Mesothelial cell of epicardium (in vitro differentiated cells): ENCODE results near the gene THEMIS2. TPM values are rescaled to one million over a fixed set of nuclear protein-coding genes. Genes with fewer than 3 reads are reported as not detected.

Experiments
- DNase-seq, 2 experiments: peaks; one replicate each; pipeline ENCODE4 v3.0.0; 2021; ENCODE audit warnings: low spot score in 2 of 2; ENCODE audit not compliant: unreplicated experiment in 2 of 2
- H3K27ac Mint-ChIP-seq: 2 replicates; pipeline ENCODE4 v1.8.0; 2021; ENCODE audit warnings: mixed read lengths
- H3K27me3 Mint-ChIP-seq: 2 replicates; pipeline ENCODE4 v1.8.0; 2021; ENCODE audit warnings: low read depth, mixed read lengths
- H3K36me3 Mint-ChIP-seq: 2 replicates; pipeline ENCODE4 v1.8.0; 2021; ENCODE audit warnings: mixed read lengths
- H3K4me1 Mint-ChIP-seq: 2 replicates; pipeline ENCODE4 v1.8.0; 2021; ENCODE audit warnings: mixed read lengths
- H3K4me3 Mint-ChIP-seq: 2 replicates; pipeline ENCODE4 v1.8.0; 2021; ENCODE audit warnings: mild to moderate bottlenecking, moderate library complexity, mixed read lengths
- H3K9me3 Mint-ChIP-seq: 2 replicates; pipeline ENCODE4 v1.8.0; 2021; ENCODE audit warnings: mixed read lengths
- total RNA-seq: library from RNA; stranded (reverse); gene quantifications from 3 replicates; pipeline ENCODE4 v1.2.1, GENCODE V29; 2021
- TF ChIP-seq, protein P1 (sequence below): fragments of 200-600 bp; sonication (generic); IDR thresholded peaks from one replicate; pipeline ENCODE4 v1.5.0; 2021; ENCODE audit warnings: antibody characterized with exemption; ENCODE audit not compliant: unreplicated experiment

The THEMIS2 gene
- total RNA-seq, 1 donor from 2014 or later: 0.63 TPM

DNA sequence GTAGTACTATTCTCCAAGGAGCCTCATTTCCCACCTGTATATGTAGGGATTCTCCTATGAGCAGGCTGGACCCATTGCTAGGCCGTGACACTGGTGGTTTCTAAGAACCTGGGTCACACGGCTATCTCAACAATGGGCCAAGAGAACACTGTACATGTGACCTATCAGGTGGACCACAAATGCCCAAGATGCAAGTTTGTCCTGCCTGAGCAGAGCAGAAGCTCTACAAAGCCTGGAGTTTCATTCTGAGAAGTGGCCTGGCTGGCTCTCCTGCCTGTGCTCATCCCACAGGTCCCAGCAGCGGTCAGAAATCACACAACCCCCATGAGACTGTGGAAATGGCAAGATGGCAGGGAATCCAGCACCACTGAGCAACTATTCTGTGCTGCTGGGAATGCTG lies 17.2 kb downstream of the THEMIS2 start:
- Mint-ChIP-seq H3K27me3 (no peaks in the 10 kb centered on the region), H3K4me1 (no peaks in the 10 kb centered on the region), H3K9me3 (no peaks in the 10 kb centered on the region), H3K4me3 (no peak overlapping the region), H3K27ac (no peak overlapping the region), H3K36me3 (peaks cover 23% of the 10 kb centered on the region)
- no peak for DNase-seq
- TF ChIP-seq, protein P1, sequence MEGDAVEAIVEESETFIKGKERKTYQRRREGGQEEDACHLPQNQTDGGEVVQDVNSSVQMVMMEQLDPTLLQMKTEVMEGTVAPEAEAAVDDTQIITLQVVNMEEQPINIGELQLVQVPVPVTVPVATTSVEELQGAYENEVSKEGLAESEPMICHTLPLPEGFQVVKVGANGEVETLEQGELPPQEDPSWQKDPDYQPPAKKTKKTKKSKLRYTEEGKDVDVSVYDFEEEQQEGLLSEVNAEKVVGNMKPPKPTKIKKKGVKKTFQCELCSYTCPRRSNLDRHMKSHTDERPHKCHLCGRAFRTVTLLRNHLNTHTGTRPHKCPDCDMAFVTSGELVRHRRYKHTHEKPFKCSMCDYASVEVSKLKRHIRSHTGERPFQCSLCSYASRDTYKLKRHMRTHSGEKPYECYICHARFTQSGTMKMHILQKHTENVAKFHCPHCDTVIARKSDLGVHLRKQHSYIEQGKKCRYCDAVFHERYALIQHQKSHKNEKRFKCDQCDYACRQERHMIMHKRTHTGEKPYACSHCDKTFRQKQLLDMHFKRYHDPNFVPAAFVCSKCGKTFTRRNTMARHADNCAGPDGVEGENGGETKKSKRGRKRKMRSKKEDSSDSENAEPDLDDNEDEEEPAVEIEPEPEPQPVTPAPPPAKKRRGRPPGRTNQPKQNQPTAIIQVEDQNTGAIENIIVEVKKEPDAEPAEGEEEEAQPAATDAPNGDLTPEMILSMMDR: no peak

DNA sequence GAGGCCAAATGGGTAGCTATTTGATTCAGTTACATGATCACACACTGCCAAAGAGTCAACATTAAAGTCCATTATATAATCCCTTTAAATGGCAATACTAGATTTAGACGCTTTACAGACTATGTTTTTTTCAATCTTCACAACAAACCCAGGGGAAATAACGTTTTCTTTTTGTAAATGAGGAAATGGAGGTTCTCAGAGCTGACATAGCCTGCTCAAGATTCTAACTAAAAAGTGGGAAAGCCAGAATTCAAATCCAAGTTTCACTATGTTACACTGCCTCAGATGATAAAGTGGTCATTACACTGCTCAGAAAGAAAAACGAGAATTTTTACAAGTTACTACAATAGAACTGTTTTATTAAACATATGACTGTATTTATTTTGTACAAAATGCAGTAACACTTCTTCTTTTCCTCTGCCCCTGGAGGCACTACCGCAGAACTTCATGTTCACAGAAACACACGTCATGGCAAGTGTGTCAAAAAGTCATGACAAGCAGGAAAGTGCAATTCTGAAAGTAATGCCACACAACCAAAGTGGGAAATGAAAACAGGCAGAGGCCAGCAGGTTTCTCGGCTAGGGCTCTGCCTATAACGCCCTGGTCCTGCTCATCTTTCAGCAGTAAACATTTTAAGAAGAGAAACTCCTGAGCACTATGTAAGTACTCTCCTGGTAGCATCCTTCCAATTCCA lies 19.0 kb downstream of the THEMIS2 start:
- TF ChIP-seq, protein P1: no peak
- H3K4me3 Mint-ChIP-seq: no peak overlapping the region
- DNase-seq: no peak
- no peaks in the 10 kb centered on the region for H3K9me3 Mint-ChIP-seq
- H3K4me1 Mint-ChIP-seq: no peaks in the 10 kb centered on the region
- H3K36me3 Mint-ChIP-seq: peaks cover 33% of the 10 kb centered on the region
- H3K27ac Mint-ChIP-seq: no peak overlapping the region
- H3K27me3 Mint-ChIP-seq: no peaks in the 10 kb centered on the region

DNA sequence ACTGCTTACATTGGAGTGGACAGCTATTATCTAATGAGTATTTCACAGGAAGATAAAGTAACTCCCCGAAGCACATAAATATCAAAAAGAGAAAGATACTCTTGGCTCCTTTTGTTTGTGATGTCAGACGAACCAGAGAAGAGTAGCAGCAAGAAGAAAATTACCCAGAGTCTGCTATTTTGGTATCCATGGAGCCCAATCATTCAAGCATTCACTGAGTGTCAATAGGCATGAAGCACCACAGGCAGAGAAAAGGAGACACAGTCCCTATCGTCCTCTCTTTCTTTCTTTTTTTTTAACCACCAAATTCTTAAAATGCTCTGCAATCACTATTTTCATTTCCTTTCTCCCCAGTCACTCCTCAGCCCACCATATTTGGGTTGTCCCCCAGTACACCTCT lies 22.2 kb downstream of the THEMIS2 start:
- Mint-ChIP-seq H3K27ac (no peak overlapping the region), H3K27me3 (no peaks in the 10 kb centered on the region), H3K36me3 (peaks cover 35% of the 10 kb centered on the region), H3K9me3 (no peaks in the 10 kb centered on the region), H3K4me1 (no peaks in the 10 kb centered on the region), H3K4me3 (no peak overlapping the region)
- no peak for DNase-seq
- TF ChIP-seq, protein P1: no peak

DNA sequence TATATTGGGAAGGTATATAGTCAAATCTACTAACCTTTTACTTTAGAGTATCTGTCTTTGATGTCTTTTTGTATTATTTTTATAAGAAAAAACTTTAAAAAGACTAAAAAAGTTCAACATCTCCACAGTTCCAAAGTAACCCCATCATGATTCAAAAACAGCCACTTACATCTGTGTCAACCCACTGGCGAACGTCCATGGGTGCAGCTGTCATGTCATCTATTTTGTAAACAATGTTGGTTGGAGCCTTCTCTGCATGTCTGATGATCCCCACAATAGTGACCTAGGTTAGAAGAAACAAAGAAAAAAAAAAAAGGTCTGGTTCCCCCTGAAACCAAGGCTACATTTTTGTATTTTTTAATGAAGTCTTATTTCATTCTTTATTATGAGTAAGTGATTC lies 34.4 kb downstream of the THEMIS2 start:
- Mint-ChIP-seq H3K4me3 (no peak overlapping the region), H3K4me1 (no peaks in the 10 kb centered on the region), H3K36me3 (peaks cover 22% of the 10 kb centered on the region), H3K27ac (no peak overlapping the region), H3K27me3 (no peaks in the 10 kb centered on the region), H3K9me3 (no peaks in the 10 kb centered on the region)
- no peak for DNase-seq
- TF ChIP-seq, protein P1: no peak

DNA sequence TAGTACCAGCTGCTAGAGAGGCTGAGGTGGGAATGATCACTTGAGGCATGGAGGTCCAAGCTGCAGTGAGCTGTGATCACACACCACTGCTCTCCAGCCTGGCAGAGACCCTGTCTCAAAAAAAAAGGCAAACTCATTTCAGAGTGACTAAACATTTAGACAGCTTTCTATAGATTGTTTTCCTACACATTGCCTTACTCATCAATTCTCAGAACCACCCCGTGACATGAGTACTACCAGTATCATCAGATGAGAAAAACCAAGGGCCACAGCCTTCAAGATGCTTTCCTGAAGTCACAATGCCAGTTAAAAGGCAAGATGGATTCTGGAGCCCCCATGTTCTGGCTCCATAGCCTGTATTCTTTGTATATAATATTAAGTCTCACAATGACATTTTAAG lies 40.1 kb downstream of the THEMIS2 start:
- Mint-ChIP-seq H3K4me1 (peaks cover 6% of the 10 kb centered on the region), H3K9me3 (peaks cover 6% of the 10 kb centered on the region), H3K27me3 (peaks cover 7% of the 10 kb centered on the region), H3K4me3 (no peak overlapping the region), H3K27ac (no peak overlapping the region), H3K36me3 (peaks cover 10% of the 10 kb centered on the region)
- TF ChIP-seq, protein P1: no peak
- no peak for DNase-seq
